ENCODE data around the gene GEMIN7. TPM values are rescaled to one million over a fixed set of nuclear protein-coding genes. Genes with fewer than 3 reads are reported as not detected.

GEMIN7 gene
- total and polyA plus RNA-seq, 2 donors from 2014 or later: 17.2 to 32.2 TPM

DNA sequence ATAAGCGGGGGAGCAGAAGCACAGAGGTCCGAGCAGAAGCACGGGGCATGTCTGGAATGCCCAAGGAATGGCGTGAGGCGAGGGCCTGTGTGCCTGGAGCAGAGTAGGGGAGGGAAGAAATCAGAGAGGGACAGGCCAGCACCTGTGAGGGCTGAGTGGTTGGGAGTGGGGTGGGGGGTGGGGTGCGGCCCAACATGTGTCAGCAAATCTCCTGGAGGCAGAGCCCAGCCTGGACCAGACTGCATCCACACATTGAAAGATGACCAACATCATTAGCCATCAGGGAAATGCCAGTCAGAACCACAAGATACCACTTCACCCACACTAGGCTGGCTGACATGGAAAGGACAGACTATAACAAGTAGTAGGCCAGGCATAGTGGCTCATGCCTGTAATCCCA is 29.0 kb upstream of the GEMIN7 start:
- peaks cover 2 to 24% (median 13%) of the 10 kb centered on the region in 3 donors for H3K36me3 ChIP-seq (ENCODE audit: control insufficient read depth in 2 of 3, insufficient read depth in 3 of 3, low read length in 3 of 3)
- FAIRE-seq (no peak), DNase-seq (no peak)
- TF ChIP-seq, protein P1, sequence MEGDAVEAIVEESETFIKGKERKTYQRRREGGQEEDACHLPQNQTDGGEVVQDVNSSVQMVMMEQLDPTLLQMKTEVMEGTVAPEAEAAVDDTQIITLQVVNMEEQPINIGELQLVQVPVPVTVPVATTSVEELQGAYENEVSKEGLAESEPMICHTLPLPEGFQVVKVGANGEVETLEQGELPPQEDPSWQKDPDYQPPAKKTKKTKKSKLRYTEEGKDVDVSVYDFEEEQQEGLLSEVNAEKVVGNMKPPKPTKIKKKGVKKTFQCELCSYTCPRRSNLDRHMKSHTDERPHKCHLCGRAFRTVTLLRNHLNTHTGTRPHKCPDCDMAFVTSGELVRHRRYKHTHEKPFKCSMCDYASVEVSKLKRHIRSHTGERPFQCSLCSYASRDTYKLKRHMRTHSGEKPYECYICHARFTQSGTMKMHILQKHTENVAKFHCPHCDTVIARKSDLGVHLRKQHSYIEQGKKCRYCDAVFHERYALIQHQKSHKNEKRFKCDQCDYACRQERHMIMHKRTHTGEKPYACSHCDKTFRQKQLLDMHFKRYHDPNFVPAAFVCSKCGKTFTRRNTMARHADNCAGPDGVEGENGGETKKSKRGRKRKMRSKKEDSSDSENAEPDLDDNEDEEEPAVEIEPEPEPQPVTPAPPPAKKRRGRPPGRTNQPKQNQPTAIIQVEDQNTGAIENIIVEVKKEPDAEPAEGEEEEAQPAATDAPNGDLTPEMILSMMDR (IDR thresholded peaks at IDR 0.05; ENCODE audit: borderline replicate concordance, extremely low read depth, insufficient read depth): no peak
- H3K4me1 ChIP-seq (ENCODE audit: control insufficient read depth in 2 of 3, insufficient read depth in 2 of 3, low read depth in 1 of 3, low read length in 3 of 3): no peaks in the 10 kb centered on the region
- no peak overlapping the region for H3K9ac ChIP-seq (ENCODE audit: low read length in 3 of 3)
- no peaks in the 10 kb centered on the region for H3K9me3 ChIP-seq (ENCODE audit: control insufficient read depth in 2 of 3, insufficient read depth in 1 of 3, low read length in 3 of 3)
- no peaks in the 10 kb centered on the region for H3K27me3 ChIP-seq (ENCODE audit: control insufficient read depth, insufficient read depth, low read length)
- no peak overlapping the region for H3K27ac ChIP-seq (ENCODE audit: low read depth in 2 of 2, low read length in 2 of 2)
- no peak overlapping the region for H3K4me3 ChIP-seq (ENCODE audit: low read length in 3 of 3)
- intact Hi-C loops (cut with DNase I): no loop called here

DNA sequence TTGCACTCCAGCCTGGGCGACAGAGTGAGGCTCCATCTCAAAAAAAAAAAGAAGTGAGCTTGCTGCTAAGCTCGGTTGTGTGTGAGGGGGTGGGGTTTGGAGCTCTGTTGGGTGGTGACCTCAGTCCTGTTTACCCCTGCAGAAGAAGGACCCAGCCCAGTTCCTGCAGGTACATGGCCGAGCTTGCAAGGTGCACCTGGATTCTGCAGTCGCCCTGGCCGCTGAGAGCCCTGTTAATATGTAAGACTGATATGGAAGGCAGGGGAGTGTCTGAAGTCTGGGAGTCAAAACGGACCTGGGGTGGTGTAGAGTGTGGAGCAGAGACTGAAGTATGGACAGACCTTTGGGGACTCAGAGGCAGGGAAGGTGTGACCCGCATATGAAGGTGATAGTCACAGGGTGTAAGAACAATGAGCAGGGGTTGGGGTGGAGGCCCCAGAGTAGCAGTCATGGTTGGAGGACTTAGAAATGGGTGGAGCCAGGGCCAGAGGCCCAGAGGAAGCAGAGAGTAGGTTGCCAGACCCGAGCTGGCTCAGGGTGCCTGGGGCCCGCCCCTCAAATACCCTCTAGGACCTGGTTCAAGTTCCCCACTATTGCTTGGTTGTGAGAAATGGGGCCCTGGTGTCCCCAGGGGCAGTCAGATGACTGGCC is 27.0 kb upstream of the GEMIN7 start:
- FAIRE-seq: no peak
- Histone ChIP-seq H3K9ac (ENCODE audit: low read length in 3 of 3) (no peak overlapping the region), H3K27me3 (ENCODE audit: control insufficient read depth, insufficient read depth, low read length) (no peaks in the 10 kb centered on the region), H3K9me3 (ENCODE audit: control insufficient read depth in 2 of 3, insufficient read depth in 1 of 3, low read length in 3 of 3) (no peaks in the 10 kb centered on the region), H3K27ac (ENCODE audit: low read depth in 2 of 2, low read length in 2 of 2) (no peak overlapping the region), H3K36me3 (ENCODE audit: control insufficient read depth in 2 of 3, insufficient read depth in 3 of 3, low read length in 3 of 3) (peaks cover 2 to 23% (median 14%) of the 10 kb centered on the region in 3 donors), H3K4me1 (ENCODE audit: control insufficient read depth in 2 of 3, insufficient read depth in 2 of 3, low read depth in 1 of 3, low read length in 3 of 3) (no peaks in the 10 kb centered on the region), H3K4me3 (ENCODE audit: low read length in 3 of 3) (no peak overlapping the region)
- no peak for DNase-seq
- intact Hi-C loops (cut with DNase I): no loop called here
- TF ChIP-seq, protein P1 (IDR thresholded peaks at IDR 0.05; ENCODE audit: borderline replicate concordance, extremely low read depth, insufficient read depth): no peak

DNA sequence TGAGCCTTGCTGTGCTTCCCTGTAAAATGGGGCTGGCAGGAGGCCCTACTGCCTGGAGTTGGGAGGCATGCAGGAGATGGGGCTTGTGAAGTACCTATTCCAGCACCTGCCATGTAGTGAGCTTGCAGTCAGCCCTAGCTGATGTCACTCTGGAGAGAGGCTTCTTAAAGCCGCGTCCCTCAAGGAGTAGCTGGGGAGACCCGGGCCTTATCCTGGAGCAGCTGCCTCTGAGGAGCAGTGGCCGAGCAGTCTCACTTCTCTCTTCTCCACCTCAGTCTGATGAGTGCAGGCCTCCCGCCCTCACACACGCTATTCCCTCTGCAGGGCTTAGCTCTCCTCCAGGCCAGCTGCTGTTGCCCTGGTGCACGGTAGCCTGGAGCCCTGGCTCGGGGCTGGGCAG is 22.2 kb upstream of the GEMIN7 start:
- TF ChIP-seq, protein P1 (IDR thresholded peaks at IDR 0.05; ENCODE audit: borderline replicate concordance, extremely low read depth, insufficient read depth): no peak
- no peaks in the 10 kb centered on the region for H3K4me1 ChIP-seq (ENCODE audit: control insufficient read depth in 2 of 3, insufficient read depth in 2 of 3, low read depth in 1 of 3, low read length in 3 of 3)
- no peak for DNase-seq

More for the DNA sequence above, 22.2 kb upstream of the GEMIN7 start:
- Histone ChIP-seq H3K27me3 (ENCODE audit: control insufficient read depth, insufficient read depth, low read length) (no peaks in the 10 kb centered on the region), H3K9ac (ENCODE audit: low read length in 3 of 3) (no peak overlapping the region), H3K27ac (ENCODE audit: low read depth in 2 of 2, low read length in 2 of 2) (no peak overlapping the region), H3K4me3 (ENCODE audit: low read length in 3 of 3) (no peak overlapping the region), H3K36me3 (ENCODE audit: control insufficient read depth in 2 of 3, insufficient read depth in 3 of 3, low read length in 3 of 3) (peaks cover 6 to 61% (median 41%) of the 10 kb centered on the region in 3 donors), H3K9me3 (ENCODE audit: control insufficient read depth in 2 of 3, insufficient read depth in 1 of 3, low read length in 3 of 3) (no peaks in the 10 kb centered on the region)
- FAIRE-seq: no peak
- intact Hi-C loops (cut with DNase I): no loop called here
